GM18867 (cell line): ENCODE measurements around the gene PCDH9.

Experiments
- ATAC-seq: cut with Tn5 transposase; IDR thresholded peaks from one replicate; pipeline ENCODE4 v1.9.1; 2021; ENCODE audit warnings: mild to moderate bottlenecking, moderate library complexity; ENCODE audit not compliant: unreplicated experiment

PCDH9 gene

GRCh38 chr13:66984241-66984640, 245.9 kb downstream of the PCDH9 start:
- ATAC-seq = no peak

GRCh38 chr13:66981912-66982311, 248.2 kb downstream of the PCDH9 start:
- no peak for ATAC-seq

GRCh38 chr13:66977161-66977560, 253.0 kb downstream of the PCDH9 start:
- no peak for ATAC-seq

GRCh38 chr13:66974889-66975288, 255.2 kb downstream of the PCDH9 start:
- ATAC-seq = no peak

GRCh38 chr13:66974174-66974573, 256.0 kb downstream of the PCDH9 start:
- no peak for ATAC-seq

- no peak for ATAC-seq
These were observed 257.5 kb downstream of the PCDH9 start for GRCh38 chr13:66972659-66973058.

- ATAC-seq = no peak
These were observed 259.1 kb downstream of the PCDH9 start for GRCh38 chr13:66971004-66971403.

GRCh38 chr13:66969291-66969690, 260.8 kb downstream of the PCDH9 start:
- ATAC-seq = no peak

GRCh38 chr13:66967811-66968597, 262.1 kb downstream of the PCDH9 start:
- ATAC-seq = no peak

GRCh38 chr13:66965181-66965580, 265.0 kb downstream of the PCDH9 start:
- ATAC-seq = no peak

- no peak for ATAC-seq
These were observed 267.2 kb downstream of the PCDH9 start for GRCh38 chr13:66962953-66963352.

GRCh38 chr13:66958611-66959010, 271.5 kb downstream of the PCDH9 start:
- ATAC-seq = no peak

GRCh38 chr13:66952507-66952906, 277.6 kb downstream of the PCDH9 start:
- ATAC-seq = no peak

GRCh38 chr13:66951426-66951825, 278.7 kb downstream of the PCDH9 start:
- ATAC-seq = no peak

GRCh38 chr13:66950666-66951065, 279.5 kb downstream of the PCDH9 start:
- ATAC-seq = no peak

- ATAC-seq = no peak
These were observed 281.2 kb downstream of the PCDH9 start for GRCh38 chr13:66948910-66949309.

- ATAC-seq = no peak
These were observed 286.6 kb downstream of the PCDH9 start for GRCh38 chr13:66943530-66943929.

GRCh38 chr13:66940113-66940512, 290.0 kb downstream of the PCDH9 start:
- no peak for ATAC-seq

- ATAC-seq = no peak
These were observed 292.7 kb downstream of the PCDH9 start for GRCh38 chr13:66937423-66937822.

GRCh38 chr13:66933994-66934393, 296.1 kb downstream of the PCDH9 start:
- ATAC-seq = no peak

- no peak for ATAC-seq
These were observed 296.6 kb downstream of the PCDH9 start for GRCh38 chr13:66933527-66933926.

- ATAC-seq = no peak
These were observed 302.6 kb downstream of the PCDH9 start for GRCh38 chr13:66927562-66927961.
